ENCODE results near the gene ZFR.
"Not testable (repeated sequence)": the region's sequence is repeated elsewhere in the genome, so short reads cannot be mapped to it uniquely, and the experiment has no call there.

ZFR gene

DNA sequence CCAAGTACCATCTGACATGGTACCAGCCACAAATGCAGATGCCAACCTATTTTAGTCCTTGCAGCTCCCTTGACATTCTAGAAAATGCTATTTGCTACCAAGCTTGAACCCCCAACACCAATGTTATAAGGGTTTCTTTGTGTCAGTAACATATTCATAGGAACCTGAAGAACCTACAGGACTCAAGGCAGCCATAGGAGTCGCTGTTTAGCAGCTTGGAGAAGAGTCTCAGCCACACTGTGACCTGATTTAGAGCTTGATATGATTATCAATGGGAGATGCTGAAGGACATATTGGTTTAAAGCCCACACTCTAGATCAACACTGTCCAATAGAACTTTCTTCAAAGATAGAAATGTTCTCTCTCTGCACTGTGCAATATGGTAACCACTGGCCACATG, 6.4 kb upstream of the ZFR start:
- DNase-seq, result no peak

GRCh38 chr5:32449262-32449661, 4.7 kb upstream of the ZFR start:
- DNase-seq, result no peak

DNA sequence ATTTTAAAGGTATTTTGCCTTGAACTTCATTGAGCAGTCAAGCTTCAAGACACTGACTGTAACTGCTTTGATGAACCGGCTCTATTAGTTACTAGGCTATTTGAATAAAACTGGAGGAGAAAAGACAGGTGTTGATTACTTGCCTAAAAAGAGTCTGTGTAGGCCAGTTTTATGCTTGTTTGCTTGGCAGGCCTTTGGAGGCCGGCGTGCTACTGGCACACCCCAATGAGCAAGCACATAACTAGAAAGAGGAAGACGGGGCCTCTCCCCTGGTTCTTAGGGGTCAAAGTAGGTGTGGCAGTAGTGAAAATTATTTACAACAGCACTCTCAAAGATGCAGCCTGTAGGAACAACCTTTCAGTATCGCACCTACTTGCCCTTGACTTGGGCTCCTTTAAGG, 2.1 kb upstream of the ZFR start:
- DNase-seq, result no peak

DNA sequence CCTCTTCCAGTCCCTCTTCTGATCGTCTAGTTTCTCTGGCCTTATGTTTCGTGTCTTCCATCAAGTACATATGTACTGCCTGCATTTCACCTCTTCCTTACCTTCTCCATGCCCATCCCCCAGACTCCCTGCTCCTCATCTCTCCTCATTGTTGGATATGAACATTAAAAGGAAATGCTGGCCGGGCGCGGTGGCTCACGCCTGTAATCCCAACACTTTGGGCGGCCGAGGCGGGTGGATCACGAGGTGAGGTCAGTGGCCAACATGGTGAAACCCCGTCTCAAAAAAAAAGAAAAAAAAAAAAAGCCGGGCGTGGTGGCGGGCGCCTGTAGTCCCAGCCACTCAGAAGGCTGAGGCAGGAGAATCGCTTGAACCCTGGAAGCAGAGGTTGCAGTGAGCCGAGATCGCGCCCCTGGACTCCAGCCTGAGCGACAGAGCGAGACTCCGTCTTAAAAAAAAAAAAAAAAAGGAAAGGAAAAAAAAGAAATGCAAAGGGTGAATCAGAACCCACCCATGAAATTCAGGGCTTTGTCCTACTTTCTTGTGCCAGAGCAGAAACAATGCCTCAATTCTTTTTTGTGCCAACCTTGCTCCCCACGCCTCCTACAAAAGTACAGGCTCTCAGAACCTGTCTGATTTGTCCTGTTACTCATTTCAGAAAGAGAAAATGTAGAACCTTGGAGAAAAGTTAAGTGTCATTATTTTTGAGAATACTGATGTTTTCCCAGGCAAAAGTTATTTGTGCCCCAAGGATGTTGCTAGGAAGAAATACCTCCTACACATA, 1.5 kb upstream of the ZFR start:
- no peak for DNase-seq

DNA sequence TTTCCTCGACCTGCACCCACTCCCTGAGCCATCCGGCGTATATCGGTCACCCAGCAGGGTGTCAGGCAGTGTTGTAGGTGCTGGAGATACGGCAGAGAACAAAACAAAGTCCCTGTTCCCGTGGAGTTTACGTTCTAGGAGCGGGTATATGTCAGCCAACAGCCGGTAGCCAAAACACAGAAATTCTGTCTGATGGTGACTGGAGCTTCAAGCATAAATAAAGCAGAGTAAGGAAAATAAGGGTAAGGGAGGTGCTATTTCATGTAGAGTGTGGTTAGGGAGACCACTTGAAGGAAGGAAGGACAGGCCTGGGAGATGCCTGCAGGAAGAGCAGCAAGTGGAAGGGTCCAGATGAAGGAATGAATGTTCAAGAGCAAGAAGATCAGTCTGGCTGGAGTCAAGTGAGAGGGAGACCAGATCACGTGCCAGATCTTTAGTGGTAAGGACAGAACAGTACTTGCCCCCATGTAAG, 783 bp upstream of the ZFR start:
- DNase-seq, result no peak

DNA sequence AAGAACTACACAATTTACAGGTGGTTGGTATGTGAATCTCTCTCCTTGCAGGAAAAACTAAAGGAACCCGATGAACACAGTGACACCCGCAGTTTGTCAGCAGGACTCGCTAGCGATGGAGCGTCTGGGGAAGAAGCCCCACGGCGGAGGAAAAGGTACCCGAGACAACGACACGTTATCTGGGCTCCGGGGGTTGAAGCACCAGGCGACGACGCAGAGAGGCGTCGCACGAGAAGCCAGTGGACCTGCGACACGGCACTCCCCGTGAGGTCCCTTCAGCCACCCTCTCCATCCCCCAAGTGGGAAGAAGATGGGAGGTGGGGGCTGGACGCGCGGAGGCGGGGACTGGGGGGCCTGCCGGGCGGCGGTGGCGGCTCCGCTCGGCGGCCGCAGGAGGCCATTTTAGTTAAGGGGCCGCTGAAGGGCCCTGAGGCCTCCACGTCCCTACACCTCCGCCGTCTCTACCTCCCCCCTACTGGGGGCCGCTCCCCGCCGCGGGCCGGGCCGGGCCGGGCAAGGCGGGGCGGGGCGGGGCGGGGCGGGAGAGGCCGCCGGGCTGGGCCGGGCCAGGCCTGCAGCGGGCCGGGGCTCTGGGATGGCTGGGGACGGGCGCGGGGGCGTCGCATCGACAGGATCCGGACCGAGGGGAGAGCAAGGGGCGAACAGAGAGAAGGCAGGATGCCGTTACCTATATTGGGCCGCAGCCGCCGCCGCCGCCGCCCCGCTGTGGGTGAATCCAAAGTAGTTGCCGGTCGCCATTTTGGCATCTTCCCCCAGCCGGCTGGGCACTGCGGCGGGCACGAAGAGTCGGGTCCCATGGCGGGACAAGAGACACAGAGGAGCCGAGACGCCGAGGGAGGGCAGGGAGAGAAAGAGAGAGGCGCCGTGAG, 754 bp downstream of the ZFR start:
- DNase-seq, result no peak

- peak in 1 of 2 experiments; percentile 22 for DNase-seq
Observed at GRCh38 chr5:32443145-32443540, 1.4 kb downstream of the ZFR start.

DNA sequence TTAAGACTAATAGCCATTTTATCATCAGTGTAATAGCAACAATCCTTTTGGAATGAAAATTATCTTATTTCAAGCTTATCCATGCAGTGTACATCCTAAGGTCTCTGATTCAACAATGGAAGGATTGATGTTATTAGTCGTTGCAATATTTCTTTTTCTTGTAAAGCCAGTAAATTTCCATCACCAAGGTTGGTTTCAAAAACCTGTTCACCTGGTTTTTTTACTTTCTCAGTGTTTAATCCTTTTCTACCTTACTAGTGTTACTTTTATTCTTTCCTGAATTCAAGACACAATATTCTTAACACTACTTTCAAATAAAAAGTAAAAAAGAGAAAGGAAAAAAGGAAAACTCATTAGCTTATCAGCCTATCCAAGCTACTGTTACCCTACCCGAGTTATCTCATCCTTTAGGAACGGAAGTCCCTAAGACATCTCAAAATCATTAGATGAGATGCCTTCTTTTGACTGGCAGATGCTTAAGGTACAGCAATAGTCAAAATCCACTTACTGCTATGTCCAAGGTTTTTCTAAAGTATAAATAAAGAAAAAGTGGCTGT, 5.4 kb downstream of the ZFR start:
- no peak for DNase-seq

GRCh38 chr5:32436553-32437242, 7.8 kb downstream of the ZFR start:
- DNase-seq, result no peak

DNA sequence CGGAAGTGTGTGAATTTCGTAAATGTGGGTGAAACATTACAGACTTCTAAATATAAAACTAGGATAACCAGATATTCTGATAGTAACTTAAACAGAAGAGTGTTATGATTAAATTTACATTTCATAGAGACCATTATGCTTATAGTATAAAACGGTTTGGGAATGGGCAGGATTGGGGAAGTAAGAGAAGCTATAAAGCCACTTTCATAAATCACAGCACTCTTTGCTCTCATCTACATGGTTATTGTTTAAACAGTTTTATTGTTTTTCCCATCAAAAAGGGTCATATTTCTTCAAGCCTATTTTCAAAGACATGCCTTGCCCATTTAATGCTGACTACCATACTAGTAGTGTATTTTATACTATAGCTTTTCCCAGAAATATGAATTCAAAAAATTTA, 9.2 kb downstream of the ZFR start:
- DNase-seq, result no peak

GRCh38 chr5:32434221-32434620, 10.3 kb downstream of the ZFR start:
- DNase-seq, result peak; percentile 8 to 28

GRCh38 chr5:32432633-32433032, 11.9 kb downstream of the ZFR start:
- no peak for DNase-seq

GRCh38 chr5:32430825-32431224, 13.7 kb downstream of the ZFR start:
- not testable (repeated sequence) for DNase-seq

DNA sequence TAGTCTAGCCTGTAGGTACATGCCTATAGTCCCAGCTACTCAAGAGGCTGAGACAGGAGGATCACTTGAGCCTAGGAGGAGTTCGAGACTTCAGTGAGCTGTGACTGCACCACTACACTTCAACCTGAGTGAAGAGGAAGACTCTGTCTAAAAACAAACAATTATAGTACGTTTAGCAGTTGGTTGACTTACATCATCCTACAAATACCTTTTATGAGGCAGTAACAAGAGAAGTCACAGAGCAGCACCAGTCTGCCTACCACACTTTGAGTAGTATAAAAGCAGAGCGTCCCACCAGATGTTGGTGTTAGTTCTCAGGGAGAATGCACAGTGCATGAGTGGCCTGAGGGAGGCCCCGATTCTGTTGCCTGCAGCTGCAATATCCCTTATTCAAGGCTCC, 16.1 kb downstream of the ZFR start:
- DNase-seq, result no peak

GRCh38 chr5:32426440-32427151, 17.9 kb downstream of the ZFR start:
- DNase-seq, result no peak

DNA sequence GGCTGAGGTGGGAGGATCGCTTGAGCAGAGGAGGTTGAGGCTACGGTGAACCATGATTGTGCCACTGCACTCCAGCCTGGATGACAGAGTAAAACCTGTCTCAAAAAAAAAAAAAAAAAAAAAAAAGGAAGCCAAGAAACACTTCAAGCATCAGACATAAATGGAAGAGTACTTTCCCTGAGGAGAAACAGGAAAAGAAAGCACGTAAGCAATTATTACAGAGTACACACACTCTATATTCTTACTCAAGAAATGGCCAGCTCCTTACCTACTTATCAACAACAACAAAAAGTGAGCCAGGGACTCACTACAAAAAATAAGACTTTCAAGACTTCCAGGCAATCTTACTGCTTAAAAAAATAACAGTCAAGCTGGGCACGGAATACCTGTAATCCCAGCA, 21.8 kb downstream of the ZFR start:
- DNase-seq, result no peak

DNA sequence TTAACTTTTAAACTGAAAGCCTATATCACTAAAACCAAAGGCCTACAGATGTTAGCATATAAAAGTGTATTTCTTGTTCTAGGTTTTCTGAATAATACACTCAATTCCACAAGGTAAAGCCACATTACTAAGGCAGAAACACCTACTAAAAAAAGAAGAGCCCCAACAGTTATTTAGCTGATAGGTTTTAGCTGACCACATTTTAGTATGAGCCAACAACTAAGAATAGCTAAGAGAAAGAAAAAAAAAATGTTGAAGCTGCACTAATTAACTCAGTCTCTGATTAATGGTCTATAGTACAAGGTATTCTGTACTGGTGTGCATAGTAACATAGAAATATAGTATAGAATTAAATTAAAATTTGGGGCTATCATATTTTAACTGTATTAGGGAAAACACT, 23.5 kb downstream of the ZFR start:
- DNase-seq, result no peak

DNA sequence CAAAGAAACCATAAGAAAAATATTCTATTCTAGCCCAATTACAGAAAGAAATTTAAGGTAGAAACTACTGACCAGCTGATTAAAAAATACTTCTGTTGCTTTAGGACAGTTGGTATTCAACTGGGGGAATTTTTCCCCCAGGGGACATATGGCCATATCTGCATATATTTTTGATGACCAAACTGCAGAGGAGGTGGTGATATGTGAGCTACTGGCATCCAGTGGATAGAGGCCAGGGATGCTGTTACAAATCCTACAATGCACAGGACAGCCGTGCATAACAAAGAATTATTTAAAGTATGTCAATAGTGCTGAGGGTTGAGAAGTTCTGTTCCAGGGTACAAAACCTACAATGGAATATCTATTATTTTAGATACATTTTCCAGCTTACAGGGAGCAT, 24.0 kb downstream of the ZFR start:
- DNase-seq, result no peak

- DNase-seq, result no peak
Observed at GRCh38 chr5:32419791-32420190, 24.7 kb downstream of the ZFR start.

DNA sequence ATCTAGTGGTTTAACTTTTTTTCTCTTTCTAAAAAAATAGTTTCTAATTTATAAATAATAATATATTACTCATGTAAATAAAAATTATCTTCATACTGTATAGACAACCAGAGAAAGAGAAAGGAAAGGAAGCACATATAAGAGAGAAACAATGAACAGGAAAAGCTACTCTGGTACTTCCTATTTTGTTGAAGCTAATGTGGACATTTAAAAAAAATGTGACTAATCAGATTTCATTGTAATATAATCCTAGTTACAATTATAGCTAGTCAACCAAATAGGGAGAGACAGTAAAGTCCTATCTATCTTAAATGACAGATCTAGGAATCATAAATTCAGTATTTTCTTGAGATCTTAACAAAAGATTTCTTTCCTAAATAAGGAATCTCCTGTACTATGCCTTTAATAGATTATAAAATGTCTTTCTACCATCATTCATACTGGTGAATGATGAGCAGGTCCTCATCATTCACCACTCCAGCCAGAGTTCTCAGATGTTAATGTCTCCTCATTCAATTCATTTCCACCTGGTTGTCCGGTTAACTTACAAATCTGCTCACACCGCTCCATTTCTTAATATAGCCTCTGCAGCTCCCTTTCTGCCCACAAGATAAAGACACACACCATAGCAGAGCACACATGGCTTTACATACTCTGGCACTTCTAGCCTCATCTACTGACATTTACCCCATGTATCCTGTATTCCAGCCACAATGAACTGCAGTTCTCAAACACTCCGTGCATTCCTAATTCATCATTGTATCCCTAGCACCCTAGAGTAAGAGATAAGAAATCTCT, 30.9 kb downstream of the ZFR start:
- no peak for DNase-seq

DNA sequence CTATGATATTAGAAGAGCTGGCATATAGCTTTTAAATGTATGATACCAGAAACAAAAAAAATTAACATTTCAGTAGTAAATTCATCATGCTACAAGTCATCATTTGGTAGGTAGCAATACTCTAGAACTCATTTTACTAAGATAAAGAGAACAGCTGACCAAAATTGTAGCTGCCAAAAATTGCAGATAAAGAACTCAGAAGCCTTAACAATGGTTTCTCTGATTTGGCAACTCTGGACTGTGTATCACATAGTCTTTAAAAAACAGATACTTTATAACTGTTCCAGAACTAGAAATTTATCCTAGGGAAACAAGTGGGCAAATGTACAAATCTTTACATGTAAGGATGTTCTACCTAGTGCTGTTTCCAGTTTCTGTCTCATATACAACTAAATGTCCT, 33.9 kb downstream of the ZFR start:
- no peak for DNase-seq

- no peak for DNase-seq
Observed at GRCh38 chr5:32406650-32407049, 37.9 kb downstream of the ZFR start.
